ENCODE results near the gene DNAJC13.
"Not testable (repeated sequence)": the region's sequence is repeated elsewhere in the genome, so short reads cannot be mapped to it uniquely, and the experiment has no call there.

Gene DNAJC13, protein sequence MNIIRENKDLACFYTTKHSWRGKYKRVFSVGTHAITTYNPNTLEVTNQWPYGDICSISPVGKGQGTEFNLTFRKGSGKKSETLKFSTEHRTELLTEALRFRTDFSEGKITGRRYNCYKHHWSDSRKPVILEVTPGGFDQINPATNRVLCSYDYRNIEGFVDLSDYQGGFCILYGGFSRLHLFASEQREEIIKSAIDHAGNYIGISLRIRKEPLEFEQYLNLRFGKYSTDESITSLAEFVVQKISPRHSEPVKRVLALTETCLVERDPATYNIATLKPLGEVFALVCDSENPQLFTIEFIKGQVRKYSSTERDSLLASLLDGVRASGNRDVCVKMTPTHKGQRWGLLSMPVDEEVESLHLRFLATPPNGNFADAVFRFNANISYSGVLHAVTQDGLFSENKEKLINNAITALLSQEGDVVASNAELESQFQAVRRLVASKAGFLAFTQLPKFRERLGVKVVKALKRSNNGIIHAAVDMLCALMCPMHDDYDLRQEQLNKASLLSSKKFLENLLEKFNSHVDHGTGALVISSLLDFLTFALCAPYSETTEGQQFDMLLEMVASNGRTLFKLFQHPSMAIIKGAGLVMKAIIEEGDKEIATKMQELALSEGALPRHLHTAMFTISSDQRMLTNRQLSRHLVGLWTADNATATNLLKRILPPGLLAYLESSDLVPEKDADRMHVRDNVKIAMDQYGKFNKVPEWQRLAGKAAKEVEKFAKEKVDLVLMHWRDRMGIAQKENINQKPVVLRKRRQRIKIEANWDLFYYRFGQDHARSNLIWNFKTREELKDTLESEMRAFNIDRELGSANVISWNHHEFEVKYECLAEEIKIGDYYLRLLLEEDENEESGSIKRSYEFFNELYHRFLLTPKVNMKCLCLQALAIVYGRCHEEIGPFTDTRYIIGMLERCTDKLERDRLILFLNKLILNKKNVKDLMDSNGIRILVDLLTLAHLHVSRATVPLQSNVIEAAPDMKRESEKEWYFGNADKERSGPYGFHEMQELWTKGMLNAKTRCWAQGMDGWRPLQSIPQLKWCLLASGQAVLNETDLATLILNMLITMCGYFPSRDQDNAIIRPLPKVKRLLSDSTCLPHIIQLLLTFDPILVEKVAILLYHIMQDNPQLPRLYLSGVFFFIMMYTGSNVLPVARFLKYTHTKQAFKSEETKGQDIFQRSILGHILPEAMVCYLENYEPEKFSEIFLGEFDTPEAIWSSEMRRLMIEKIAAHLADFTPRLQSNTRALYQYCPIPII (N-terminal part only)

DNA sequence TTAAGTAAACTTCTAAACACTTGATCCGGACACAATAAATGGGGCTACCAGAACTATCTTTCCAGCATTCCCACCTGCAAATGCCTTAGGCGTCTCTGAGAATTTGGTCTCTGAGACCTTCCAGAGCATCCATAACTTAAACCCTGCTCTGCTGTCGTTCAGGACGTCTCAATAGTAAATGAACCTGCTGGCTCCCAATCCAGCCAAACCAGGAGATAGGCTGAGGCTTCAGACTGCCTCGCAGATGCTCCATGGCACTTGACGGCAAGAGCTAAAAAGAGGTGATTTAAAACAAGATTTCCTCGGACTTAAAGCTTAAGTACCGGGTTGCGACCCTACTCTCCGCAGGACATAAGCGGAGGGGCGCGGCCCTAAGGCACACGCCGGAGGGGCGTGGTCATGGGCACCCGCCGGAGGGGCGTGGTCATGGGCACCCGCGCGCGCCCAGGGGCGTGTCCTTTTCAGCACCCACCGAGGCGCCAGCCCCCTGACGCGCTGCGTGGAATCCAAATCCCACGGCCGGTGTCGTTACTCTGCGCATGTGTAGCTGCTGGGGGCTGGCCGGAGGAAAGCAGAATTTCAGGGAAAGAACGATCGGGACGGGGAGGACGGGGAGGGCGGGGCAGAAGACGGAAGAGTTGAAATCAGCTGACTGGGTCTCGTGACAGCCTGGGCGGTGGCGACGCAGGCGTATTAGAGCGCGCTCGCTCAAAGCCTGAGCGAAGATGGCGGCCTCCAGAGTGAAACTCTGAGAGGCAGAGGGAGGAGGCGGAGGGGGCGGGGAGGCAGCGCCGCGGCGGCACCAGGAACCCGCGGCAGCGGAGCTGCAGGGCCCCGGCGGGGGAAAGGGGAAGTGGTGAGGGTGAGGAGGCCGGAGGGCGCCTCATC lies at the start of gene DNAJC13:
TSS of gene DNAJC13 (plus strand) at position 696 of the 888 bp plus-strand sequence. CDS start 17,049 bp downstream, outside the sequence.
- DNase-seq (ENCODE audit: low read depth in 2 of 2, low spot score in 1 of 2) = peak; percentile 76 to 86

- no peak for DNase-seq (ENCODE audit: low read depth in 2 of 2, low spot score in 1 of 2)
Observed at GRCh38 chr3:132368515-132368914, 48.8 kb upstream of the DNAJC13 start.

GRCh38 chr3:132368962-132369361 lies 48.3 kb upstream of the DNAJC13 start:
- DNase-seq (ENCODE audit: low read depth in 2 of 2, low spot score in 1 of 2) = no peak

GRCh38 chr3:132376945-132377354 lies 40.4 kb upstream of the DNAJC13 start:
- not testable (repeated sequence) for DNase-seq (ENCODE audit: low read depth in 2 of 2, low spot score in 1 of 2)

GRCh38 chr3:132378048-132378762 lies 39.1 kb upstream of the DNAJC13 start:
- no peak for DNase-seq (ENCODE audit: low read depth in 2 of 2, low spot score in 1 of 2)

DNA sequence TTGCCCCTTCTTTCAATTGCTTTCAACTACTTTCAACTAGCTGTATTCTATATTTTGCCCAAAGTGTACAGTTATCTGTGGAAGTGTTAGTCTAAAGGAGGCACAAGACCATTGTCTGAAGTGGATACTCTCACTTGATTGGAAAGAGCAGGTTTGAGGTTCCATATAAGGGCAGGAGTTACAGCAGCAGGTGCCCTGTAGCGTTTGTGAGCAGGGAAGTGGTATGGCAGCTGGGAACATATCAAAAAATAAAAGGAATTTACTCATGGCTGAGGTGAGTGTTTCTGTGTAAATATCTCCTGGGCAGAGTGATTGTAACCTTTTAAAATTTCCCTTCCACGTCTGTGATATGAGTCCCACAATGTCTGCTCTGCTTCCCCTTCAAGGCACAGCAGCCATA lies 38.5 kb upstream of the DNAJC13 start:
- DNase-seq (ENCODE audit: low read depth in 2 of 2, low spot score in 1 of 2) = no peak

GRCh38 chr3:132380920-132381319 lies 36.4 kb upstream of the DNAJC13 start:
- no peak for DNase-seq (ENCODE audit: low read depth in 2 of 2, low spot score in 1 of 2)

GRCh38 chr3:132381348-132381944 lies 35.9 kb upstream of the DNAJC13 start:
- no peak for DNase-seq (ENCODE audit: low read depth in 2 of 2, low spot score in 1 of 2)

GRCh38 chr3:132382267-132382666 lies 35.0 kb upstream of the DNAJC13 start:
- DNase-seq (ENCODE audit: low read depth in 2 of 2, low spot score in 1 of 2) = no peak

GRCh38 chr3:132382688-132383194 lies 34.6 kb upstream of the DNAJC13 start:
- no peak for DNase-seq (ENCODE audit: low read depth in 2 of 2, low spot score in 1 of 2)

DNA sequence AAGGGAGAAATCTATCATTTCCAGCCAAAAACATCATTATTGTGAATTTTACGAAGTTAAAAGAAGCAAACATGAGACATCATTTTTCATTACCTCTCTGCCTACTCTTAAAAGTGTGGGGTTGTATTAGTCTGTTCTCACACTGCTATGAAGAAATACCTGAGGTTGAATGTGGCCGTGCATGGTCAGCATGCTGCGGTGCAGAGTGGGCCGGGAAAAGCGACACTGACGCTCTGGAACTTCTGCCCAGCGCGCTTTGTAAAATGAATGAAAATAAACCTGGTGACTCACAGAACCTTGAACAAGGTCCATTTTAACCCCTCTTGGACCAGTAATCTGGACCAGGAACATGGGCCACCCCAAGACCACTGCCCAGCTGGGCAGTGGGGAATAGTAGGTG lies 31.0 kb upstream of the DNAJC13 start:
- no peak for DNase-seq (ENCODE audit: low read depth in 2 of 2, low spot score in 1 of 2)

DNA sequence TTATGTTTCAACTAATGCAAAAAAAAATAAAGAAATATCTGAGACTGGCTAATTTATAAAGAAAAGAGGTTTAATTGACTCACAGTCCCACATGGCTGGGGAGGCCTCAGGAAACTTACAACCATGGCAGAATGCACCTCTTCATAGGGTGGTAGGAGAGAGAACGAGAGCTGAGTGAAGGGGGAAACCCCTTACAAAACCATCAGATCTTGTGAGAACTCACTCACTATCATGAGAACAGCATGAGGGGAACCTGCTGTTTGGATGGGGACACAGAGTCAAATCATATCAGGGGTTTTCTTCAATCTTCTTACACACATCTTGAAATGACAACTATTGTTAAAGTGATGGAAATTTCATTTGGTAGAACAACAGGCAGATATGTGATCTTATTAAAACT lies 24.6 kb upstream of the DNAJC13 start:
- DNase-seq (ENCODE audit: low read depth in 2 of 2, low spot score in 1 of 2) = not testable (repeated sequence)

DNA sequence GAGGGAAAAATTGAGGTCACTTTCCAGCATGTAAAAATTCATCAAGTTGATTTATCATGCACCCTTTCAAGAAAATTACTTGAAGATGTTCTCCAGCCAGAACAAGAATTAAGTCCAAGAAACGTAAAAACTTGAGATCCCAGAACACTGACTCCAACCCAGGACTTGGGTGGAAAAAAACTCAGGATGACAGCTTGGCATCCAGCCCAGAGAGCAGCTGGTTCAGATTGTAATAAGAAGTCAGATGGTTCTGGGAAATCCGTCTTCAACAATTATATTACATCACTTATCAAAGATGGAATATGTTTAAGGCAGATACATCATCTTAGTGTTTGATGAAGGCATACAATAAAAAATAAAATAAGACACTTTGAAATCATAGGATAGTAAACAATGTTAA lies 23.0 kb upstream of the DNAJC13 start:
- no peak for DNase-seq (ENCODE audit: low read depth in 2 of 2, low spot score in 1 of 2)

DNA sequence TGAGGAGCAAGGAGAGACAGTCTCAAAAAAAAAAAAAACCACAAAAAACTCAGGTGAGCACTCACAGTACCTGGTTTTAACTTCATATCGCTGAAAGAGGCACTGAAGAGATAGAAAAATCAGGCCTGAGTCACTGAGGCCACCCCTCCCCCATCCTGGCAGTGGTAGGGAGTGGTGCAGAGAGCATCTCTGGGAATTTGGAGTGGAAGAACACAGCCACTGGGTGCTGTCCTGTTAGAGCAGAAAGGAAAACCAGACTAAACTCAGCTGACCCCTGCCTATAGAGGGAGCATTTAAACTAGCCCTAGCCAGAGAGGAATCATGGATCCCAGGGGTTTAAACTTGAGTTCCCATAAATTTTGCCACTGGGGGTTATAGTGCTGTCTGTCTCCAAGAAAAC lies 22.2 kb upstream of the DNAJC13 start:
- DNase-seq (ENCODE audit: low read depth in 2 of 2, low spot score in 1 of 2) = no peak

DNA sequence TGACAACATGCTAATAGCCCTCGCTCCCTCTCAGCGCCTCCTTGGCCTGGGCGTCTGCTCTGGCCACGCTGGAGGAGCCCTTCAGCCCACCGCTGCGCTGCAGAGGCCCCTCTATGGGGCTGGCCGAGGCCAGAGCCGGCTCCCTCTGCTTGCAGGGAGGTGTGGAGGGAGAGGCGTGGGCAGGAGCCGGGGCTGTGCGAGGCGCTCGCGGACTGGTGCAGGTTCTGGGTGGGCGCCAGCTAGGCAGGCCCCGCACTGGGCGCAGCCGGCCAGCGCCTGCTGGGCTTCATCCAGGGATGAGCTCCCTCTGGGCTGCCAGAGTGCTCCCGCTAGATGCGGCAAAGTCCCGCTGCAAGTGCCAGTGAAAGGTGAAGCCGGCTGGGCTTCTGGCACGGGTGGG lies 21.0 kb upstream of the DNAJC13 start:
- DNase-seq (ENCODE audit: low read depth in 2 of 2, low spot score in 1 of 2) = no peak

- not testable (repeated sequence) for DNase-seq (ENCODE audit: low read depth in 2 of 2, low spot score in 1 of 2)
Observed at GRCh38 chr3:132396776-132397175, 20.5 kb upstream of the DNAJC13 start.

GRCh38 chr3:132399054-132399929 lies 18.0 kb upstream of the DNAJC13 start:
- DNase-seq (ENCODE audit: low read depth in 2 of 2, low spot score in 1 of 2) = no peak

DNA sequence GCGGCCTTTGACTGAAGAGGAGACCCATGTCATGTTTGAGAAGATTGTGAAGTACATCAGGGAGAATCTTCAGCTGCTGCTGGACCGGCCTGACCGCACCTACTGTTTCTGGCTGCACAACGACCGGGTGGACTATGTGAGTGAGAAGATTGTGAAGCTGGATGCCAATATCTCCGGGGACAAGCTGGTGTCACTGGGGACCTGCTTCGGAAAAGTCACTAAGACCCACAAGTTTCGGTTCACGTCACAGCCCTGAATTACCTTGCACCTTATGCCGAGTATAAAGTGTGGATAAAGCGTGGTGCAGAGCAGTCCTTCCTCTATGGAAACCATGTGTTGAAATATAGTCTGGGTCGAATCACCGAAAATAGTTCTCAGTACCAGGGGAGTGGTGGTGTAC lies 16.0 kb upstream of the DNAJC13 start:
- no peak for DNase-seq (ENCODE audit: low read depth in 2 of 2, low spot score in 1 of 2)
